Activated gamma-delta T cell treated with Interleukin-2 at 50 U/mL for 16 hours (primary cell): ENCODE data around the gene EXOC6B.
"Not testable (repeated sequence)": the region's sequence is repeated elsewhere in the genome, so short reads cannot be mapped to it uniquely, and the experiment has no call there.

Experiments
- DNase-seq: peaks from one replicate; pipeline ENCODE4 v3.0.0-alpha.2; 2020

The EXOC6B gene

GRCh38 chr2:72535586-72535985 lies 290.2 kb downstream of the EXOC6B start:
- not testable (repeated sequence) for DNase-seq

- no peak for DNase-seq
Measured at GRCh38 chr2:72533765-72534164, 292.1 kb downstream of the EXOC6B start.

GRCh38 chr2:72527424-72527823 lies 298.4 kb downstream of the EXOC6B start:
- DNase-seq = no peak

GRCh38 chr2:72526623-72527022 lies 299.2 kb downstream of the EXOC6B start:
- DNase-seq = no peak

- no peak for DNase-seq
Measured at GRCh38 chr2:72524071-72524470, 301.8 kb downstream of the EXOC6B start.

- no peak for DNase-seq
Measured at GRCh38 chr2:72515696-72516095, 310.1 kb downstream of the EXOC6B start.

GRCh38 chr2:72513011-72513410 lies 312.8 kb downstream of the EXOC6B start:
- DNase-seq = no peak

- DNase-seq = no peak
Measured at GRCh38 chr2:72512376-72512775, 313.5 kb downstream of the EXOC6B start.

- no peak for DNase-seq
Measured at GRCh38 chr2:72511906-72512305, 313.9 kb downstream of the EXOC6B start.

- no peak for DNase-seq
Measured at GRCh38 chr2:72497763-72498162, 328.1 kb downstream of the EXOC6B start.

GRCh38 chr2:72496479-72496878 lies 329.4 kb downstream of the EXOC6B start:
- DNase-seq = no peak

- no peak for DNase-seq
Measured at GRCh38 chr2:72494392-72494791, 331.4 kb downstream of the EXOC6B start.

- DNase-seq = not testable (repeated sequence)
Measured at GRCh38 chr2:72484622-72485021, 341.2 kb downstream of the EXOC6B start.

GRCh38 chr2:72483346-72483745 lies 342.5 kb downstream of the EXOC6B start:
- no peak for DNase-seq

GRCh38 chr2:72475246-72475645 lies 350.6 kb downstream of the EXOC6B start:
- DNase-seq = no peak

- DNase-seq = no peak
Measured at GRCh38 chr2:72457801-72458516, 367.9 kb downstream of the EXOC6B start.

- DNase-seq = no peak
Measured at GRCh38 chr2:72454189-72454588, 371.6 kb downstream of the EXOC6B start.

GRCh38 chr2:72442270-72442669 lies 383.6 kb downstream of the EXOC6B start:
- no peak for DNase-seq

- DNase-seq = no peak
Measured at GRCh38 chr2:72439892-72440291, 385.9 kb downstream of the EXOC6B start.

- no peak for DNase-seq
Measured at GRCh38 chr2:72438364-72438763, 387.5 kb downstream of the EXOC6B start.

GRCh38 chr2:72431737-72432136 lies 394.1 kb downstream of the EXOC6B start:
- no peak for DNase-seq

GRCh38 chr2:72427022-72427861 lies 398.6 kb downstream of the EXOC6B start:
- no peak for DNase-seq

- DNase-seq = no peak
Measured at GRCh38 chr2:72425996-72426395, 399.8 kb downstream of the EXOC6B start.

- no peak for DNase-seq
Measured at GRCh38 chr2:72423756-72424155, 402.1 kb downstream of the EXOC6B start.
